PFSK-1 (cell line): Measurements from ENCODE around the gene RANGAP1.

ENCODE experiments used
- FOXP2 ChIP-seq: optimal IDR thresholded peaks from 2 replicates; pipeline ENCODE3; 2011; ENCODE audit warnings: borderline replicate concordance, control low read depth, inconsistent platforms; ENCODE audit not compliant: insufficient read depth; ENCODE audit errors: extremely low read length, extremely low read depth
- SIN3A ChIP-seq: IDR thresholded peaks from 2 replicates; pipeline ENCODE4 v1.6.1; 2012; ENCODE audit warnings: mild to moderate bottlenecking, low read length, moderate library complexity, borderline replicate concordance; ENCODE audit not compliant: insufficient read depth

DNA sequence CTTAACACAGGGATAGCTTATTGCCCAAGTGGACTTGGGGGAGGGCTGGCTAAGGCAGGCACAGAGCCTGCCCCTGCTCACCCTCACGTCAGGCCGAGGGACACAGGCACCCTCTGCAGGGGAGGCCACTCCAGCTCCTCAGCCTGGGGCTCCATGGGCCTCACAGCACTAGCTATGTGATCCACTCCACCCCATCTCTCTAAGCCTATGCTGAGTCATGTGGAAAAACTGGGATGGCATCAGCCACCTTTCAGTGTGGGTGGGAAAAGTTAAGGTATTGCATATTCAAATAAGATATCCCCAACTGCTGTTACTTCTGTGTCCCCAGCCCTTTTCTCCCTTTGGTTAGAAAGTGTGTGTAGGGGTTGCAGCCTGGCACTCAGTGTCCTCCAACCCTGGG, 22.3 kb downstream of the RANGAP1 start:
- TF ChIP-seq SIN3A (no peak), FOXP2 (no peak)
